ENCODE results near the gene SLC35B2.

Gene SLC35B2

GRCh38 chr6:44257025-44257752 is at the start of gene SLC35B2:
SLC35B2 (minus strand) TSS chr6:44257528; CDS start chr6:44257410, 118 bp downstream.
- DNase-seq, result peak; percentile 80

GRCh38 chr6:44306710-44307109 is 49.4 kb upstream of the SLC35B2 start:
- no peak for DNase-seq

GRCh38 chr6:44305200-44305725 is 47.9 kb upstream of the SLC35B2 start:
- DNase-seq, result no peak

- peak; percentile 41 for DNase-seq
These were observed 47.2 kb upstream of the SLC35B2 start for GRCh38 chr6:44304282-44305199.

GRCh38 chr6:44303842-44304241 is 46.5 kb upstream of the SLC35B2 start:
- DNase-seq, result no peak

GRCh38 chr6:44302856-44303255 is 45.5 kb upstream of the SLC35B2 start:
- no peak for DNase-seq

- DNase-seq, result no peak
These were observed 44.6 kb upstream of the SLC35B2 start for GRCh38 chr6:44301782-44302564.

GRCh38 chr6:44301106-44301505 is 43.8 kb upstream of the SLC35B2 start:
- no peak for DNase-seq

GRCh38 chr6:44300292-44300823 is 43.0 kb upstream of the SLC35B2 start:
- no peak for DNase-seq

GRCh38 chr6:44298864-44299263 is 41.5 kb upstream of the SLC35B2 start:
- DNase-seq, result no peak

- DNase-seq, result no peak
These were observed 40.9 kb upstream of the SLC35B2 start for GRCh38 chr6:44298055-44298803.

- DNase-seq, result peak; percentile 31
These were observed 40.0 kb upstream of the SLC35B2 start for GRCh38 chr6:44297063-44298038.

- DNase-seq, result no peak
These were observed 37.8 kb upstream of the SLC35B2 start for GRCh38 chr6:44294832-44295791.

GRCh38 chr6:44292661-44293365 is 35.5 kb upstream of the SLC35B2 start:
- DNase-seq, result no peak

GRCh38 chr6:44291841-44292240 is 34.5 kb upstream of the SLC35B2 start:
- no peak for DNase-seq

- no peak for DNase-seq
These were observed 32.5 kb upstream of the SLC35B2 start for GRCh38 chr6:44289726-44290260.

GRCh38 chr6:44286747-44287146 is 29.4 kb upstream of the SLC35B2 start:
- no peak for DNase-seq

- DNase-seq, result no peak
These were observed 28.9 kb upstream of the SLC35B2 start for GRCh38 chr6:44286285-44286565.
